Stimulated activated CD8-positive, alpha-beta memory T cell treated with anti-CD3 and anti-CD28 coated beads, Interleukin-2, amount 100 ng/mL, for 1 hour (primary cell): Measurements from ENCODE around the gene DVL3.

ENCODE experiments used
- DNase-seq, 2 donors: peaks; one replicate each; pipeline ENCODE4 v3.0.0-alpha.2; 2020; ENCODE audit warnings: low read depth in 2 of 2

Gene DVL3

DNA sequence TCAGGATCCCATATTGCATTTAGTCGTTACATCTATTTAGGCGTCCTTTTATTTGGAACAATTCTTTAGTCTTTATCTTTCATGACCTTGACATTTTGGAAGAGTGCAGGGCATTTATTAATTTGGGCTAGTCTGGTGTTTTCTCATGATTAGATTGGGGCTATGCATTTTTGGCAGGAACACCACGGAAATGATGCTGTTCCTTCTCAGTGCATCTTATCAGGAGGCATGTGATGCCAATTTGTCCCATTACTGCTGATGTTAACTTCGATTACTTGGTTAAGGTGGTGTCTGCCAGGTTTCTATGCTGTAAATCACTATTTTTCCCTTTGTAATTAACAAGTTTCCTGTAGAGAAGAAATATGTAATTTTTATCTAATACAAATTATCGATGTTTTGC lies 56.1 kb downstream of the DVL3 start:
- DNase-seq = no peak

- no peak for DNase-seq
Observed at GRCh38 chr3:184211718-184212117, 56.5 kb downstream of the DVL3 start.

GRCh38 chr3:184218814-184219213 lies 63.6 kb downstream of the DVL3 start:
- DNase-seq = no peak

DNA sequence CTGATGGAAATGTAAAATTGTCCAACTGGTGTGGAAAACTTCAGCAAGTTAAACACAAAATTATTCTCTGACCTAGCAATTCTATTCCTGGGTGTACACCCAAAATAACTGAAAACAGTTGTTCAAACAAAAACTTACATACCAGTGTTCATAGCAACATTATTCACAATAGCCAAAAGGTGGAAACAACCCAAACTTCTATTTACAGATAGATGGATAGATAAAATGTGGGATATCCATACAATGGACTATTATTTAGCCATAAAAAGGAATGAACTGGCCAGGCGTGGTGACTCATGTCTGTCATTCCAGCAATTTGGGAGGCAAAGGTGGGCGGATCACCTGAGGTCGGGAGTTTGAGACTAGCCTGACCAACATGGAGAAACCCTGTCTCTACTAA lies 67.3 kb downstream of the DVL3 start:
- no peak for DNase-seq
